Natural killer cell (primary cell): ENCODE results near the gene CD99L2. TPM values are rescaled to one million over a fixed set of nuclear protein-coding genes. Genes with fewer than 3 reads are reported as not detected.

Experiments used
- ATAC-seq, 3 donors: fragments of 150-1000 bp in 2 of 3; fragments of 200-7000 bp in 1 of 3; cut with Tn5 transposase; 1 replicate in 1 of 3; 2 replicates in 2 of 3; pipeline ENCODE4 v1.10.0; 2021; ENCODE audit warnings: mild to moderate bottlenecking in 2 of 3, moderate library complexity in 2 of 3
- DNase-seq, 2 donors: peaks; one replicate each; pipeline versions ENCODE4 v3.0.0 to v3.0.0-alpha.2; 2013 to 2021; ENCODE audit warnings: mixed read lengths in 1 of 2
- H3K27ac ChIP-seq: one replicate; pipeline ENCODE4 v1.5.1; 2013; ENCODE audit warnings: mild to moderate bottlenecking, low read length
- H3K27me3 ChIP-seq: one replicate; pipeline ENCODE4 v1.6.1; 2013; ENCODE audit warnings: low read length; ENCODE audit not compliant: control insufficient read depth, insufficient read depth
- H3K36me3 ChIP-seq: one replicate; pipeline ENCODE4 v1.6.1; 2013; ENCODE audit warnings: low read length; ENCODE audit not compliant: control insufficient read depth, insufficient read depth
- H3K4me1 ChIP-seq: one replicate; pipeline ENCODE4 v1.6.1; 2013; ENCODE audit warnings: low read length; ENCODE audit not compliant: control insufficient read depth, insufficient read depth
- H3K4me3 ChIP-seq: one replicate; pipeline ENCODE4 v1.5.1; 2013; ENCODE audit warnings: low read length
- H3K9me3 ChIP-seq: one replicate; pipeline ENCODE4 v1.6.1; 2013; ENCODE audit warnings: low read length; ENCODE audit not compliant: control insufficient read depth, insufficient read depth
- H3K27ac Mint-ChIP-seq, 2 donors: one replicate each; pipeline ENCODE4 v1.8.0; 2022; ENCODE audit warnings: mild to moderate bottlenecking in 2 of 2, mixed read lengths in 2 of 2, moderate library complexity in 1 of 2
- H3K27me3 Mint-ChIP-seq, 2 donors: one replicate each; pipeline ENCODE4 v1.8.0; 2022; ENCODE audit warnings: low read depth in 2 of 2, mixed read lengths in 2 of 2
- H3K36me3 Mint-ChIP-seq: one replicate; pipeline ENCODE4 v1.8.0; 2022; ENCODE audit warnings: mixed read lengths
- H3K4me1 Mint-ChIP-seq, 2 donors: one replicate each; pipeline ENCODE4 v1.8.0; 2022; ENCODE audit warnings: mixed read lengths in 2 of 2
- H3K4me3 Mint-ChIP-seq: one replicate; pipeline ENCODE4 v1.8.0; 2022; ENCODE audit warnings: mild to moderate bottlenecking, moderate library complexity, mixed read lengths
- H3K9me3 Mint-ChIP-seq, 2 donors: one replicate each; pipeline ENCODE4 v1.8.0; 2022; ENCODE audit warnings: mixed read lengths in 2 of 2
- WGBS: methylation state at CpG from one replicate; pipeline ENCODE4 v1.1.7; 2013; ENCODE audit warnings: missing lambda C conversion rate; ENCODE audit not compliant: insufficient coverage; 5-methylcytosine and 5-hydroxymethylcytosine counted together
- intact Hi-C: fragments of 100-400 bp; cut with micrococcal nuclease; formaldehyde crosslinking; loops from one replicate; pipeline ENCODE4 v1.14.2; 2022
- total RNA-seq, 4 donors: library from RNA; stranded (reverse); fragments of 120-200 nt in 1 of 4; gene quantifications; one replicate each; pipeline versions ENCODE4 v1.2.3 to v1.2.4, GENCODE V29; 2013 to 2022
- TF ChIP-seq, protein P1 (sequence below): fragments of 200-600 bp; IDR thresholded peaks from one replicate; pipeline ENCODE4 v1.8.0; 2022; ENCODE audit warnings: antibody characterized with exemption

CD99L2 gene
- total RNA-seq, 3 donors from 2014 or later (not counting 1 experiment from before 2014, with no cell fraction given) = 13.1 to 18.0 (median 15.7) TPM

DNA sequence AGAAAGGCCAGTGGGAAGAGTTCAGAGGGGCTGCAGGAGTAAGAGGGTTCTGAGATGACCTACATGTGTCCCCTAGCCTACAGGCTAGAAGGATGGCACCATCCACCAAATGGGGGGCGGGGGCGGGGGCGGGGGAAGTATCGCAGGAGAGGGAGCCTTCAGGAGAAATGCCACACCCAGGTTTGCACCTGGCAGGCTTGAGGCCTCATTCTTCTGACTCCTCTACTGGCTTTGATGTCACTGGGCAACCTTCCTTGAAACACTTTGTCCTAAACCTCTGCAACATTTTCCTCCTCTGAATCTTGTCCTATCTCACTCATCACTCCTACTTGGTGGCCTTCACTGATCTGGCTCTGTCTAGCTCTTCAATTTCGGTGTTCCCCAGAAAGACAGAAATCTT, 24.0 kb downstream of the CD99L2 start:
- H3K27ac ChIP-seq = no peak overlapping the region
- TF ChIP-seq, protein P1, sequence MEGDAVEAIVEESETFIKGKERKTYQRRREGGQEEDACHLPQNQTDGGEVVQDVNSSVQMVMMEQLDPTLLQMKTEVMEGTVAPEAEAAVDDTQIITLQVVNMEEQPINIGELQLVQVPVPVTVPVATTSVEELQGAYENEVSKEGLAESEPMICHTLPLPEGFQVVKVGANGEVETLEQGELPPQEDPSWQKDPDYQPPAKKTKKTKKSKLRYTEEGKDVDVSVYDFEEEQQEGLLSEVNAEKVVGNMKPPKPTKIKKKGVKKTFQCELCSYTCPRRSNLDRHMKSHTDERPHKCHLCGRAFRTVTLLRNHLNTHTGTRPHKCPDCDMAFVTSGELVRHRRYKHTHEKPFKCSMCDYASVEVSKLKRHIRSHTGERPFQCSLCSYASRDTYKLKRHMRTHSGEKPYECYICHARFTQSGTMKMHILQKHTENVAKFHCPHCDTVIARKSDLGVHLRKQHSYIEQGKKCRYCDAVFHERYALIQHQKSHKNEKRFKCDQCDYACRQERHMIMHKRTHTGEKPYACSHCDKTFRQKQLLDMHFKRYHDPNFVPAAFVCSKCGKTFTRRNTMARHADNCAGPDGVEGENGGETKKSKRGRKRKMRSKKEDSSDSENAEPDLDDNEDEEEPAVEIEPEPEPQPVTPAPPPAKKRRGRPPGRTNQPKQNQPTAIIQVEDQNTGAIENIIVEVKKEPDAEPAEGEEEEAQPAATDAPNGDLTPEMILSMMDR = no peak
- Mint-ChIP-seq H3K4me1 (peaks cover 5 to 30% of the 10 kb centered on the region in 2 donors), H3K27me3 (no peaks in the 10 kb centered on the region), H3K4me3 (no peak overlapping the region), H3K9me3 (no peaks in the 10 kb centered on the region), H3K36me3 (no peaks in the 10 kb centered on the region), H3K27ac (no peak overlapping the region)
- H3K9me3 ChIP-seq = no peaks in the 10 kb centered on the region
- no peak overlapping the region for H3K4me3 ChIP-seq
- ATAC-seq (no peak), DNase-seq (no peak)
- WGBS = 96% methylated on average over 5 of the region's 5 CpGs
- no peaks in the 10 kb centered on the region for H3K36me3 ChIP-seq
- no peaks in the 10 kb centered on the region for H3K27me3 ChIP-seq
- H3K4me1 ChIP-seq = no peaks in the 10 kb centered on the region
- intact Hi-C loops = no loop called here

GRCh38 chrX:150873616-150874015, 24.9 kb downstream of the CD99L2 start:
- Mint-ChIP-seq H3K27me3 (no peaks in the 10 kb centered on the region), H3K9me3 (no peaks in the 10 kb centered on the region), H3K36me3 (no peaks in the 10 kb centered on the region), H3K27ac (no peak overlapping the region), H3K4me1 (peaks cover 0 to 30% of the 10 kb centered on the region in 2 donors), H3K4me3 (no peak overlapping the region)
- Histone ChIP-seq H3K4me3 (no peak overlapping the region), H3K4me1 (no peaks in the 10 kb centered on the region), H3K27me3 (no peaks in the 10 kb centered on the region), H3K36me3 (no peaks in the 10 kb centered on the region), H3K9me3 (no peaks in the 10 kb centered on the region), H3K27ac (no peak overlapping the region)
- no peak for DNase-seq
- TF ChIP-seq, protein P1 = no peak
- ATAC-seq = no peak
- intact Hi-C loops = no loop called here
- 91% methylated on average over 1 of the region's 1 CpG for WGBS

DNA sequence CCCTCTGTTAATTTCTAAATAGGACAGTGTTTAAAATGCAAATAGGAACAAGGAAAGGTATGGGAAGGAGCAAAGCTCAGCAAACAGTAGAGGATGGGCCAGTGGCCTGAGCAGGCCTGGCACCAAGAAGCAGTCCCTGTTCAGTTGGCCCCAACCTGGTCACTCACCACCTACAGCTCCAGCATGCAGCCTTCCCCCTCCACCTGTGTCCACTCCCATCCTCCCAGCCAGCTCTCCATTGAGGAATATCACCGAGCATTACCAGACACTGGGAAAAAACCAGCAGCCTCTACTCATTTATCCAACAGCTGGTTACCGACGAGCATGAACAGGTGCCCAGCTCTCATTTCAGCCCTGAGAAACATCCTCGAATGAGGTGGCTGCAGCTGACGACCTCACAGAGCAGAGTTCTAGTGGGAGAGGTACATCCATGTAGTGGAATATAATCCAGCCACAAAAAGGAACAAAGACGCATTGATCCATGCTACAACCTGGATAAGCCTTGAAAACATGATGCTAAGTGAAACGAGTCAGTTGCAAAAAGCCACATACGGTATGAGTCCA, 25.6 kb downstream of the CD99L2 start:
- intact Hi-C loops = no loop called here
- Mint-ChIP-seq H3K9me3 (no peaks in the 10 kb centered on the region), H3K4me3 (no peak overlapping the region), H3K4me1 (peaks cover 0 to 30% of the 10 kb centered on the region in 2 donors), H3K27ac (no peak overlapping the region), H3K36me3 (no peaks in the 10 kb centered on the region), H3K27me3 (no peaks in the 10 kb centered on the region)
- Histone ChIP-seq H3K27ac (no peak overlapping the region), H3K4me1 (no peaks in the 10 kb centered on the region), H3K36me3 (no peaks in the 10 kb centered on the region), H3K4me3 (no peak overlapping the region), H3K27me3 (no peaks in the 10 kb centered on the region), H3K9me3 (no peaks in the 10 kb centered on the region)
- DNase-seq = no peak
- ATAC-seq = no peak
- TF ChIP-seq, protein P1 = no peak
- 92% methylated on average over 8 of the region's 8 CpGs for WGBS

GRCh38 chrX:150871341-150871811, 27.1 kb downstream of the CD99L2 start:
- no peaks in the 10 kb centered on the region for H3K36me3 Mint-ChIP-seq
- H3K9me3 Mint-ChIP-seq = no peaks in the 10 kb centered on the region
- H3K27me3 ChIP-seq = no peaks in the 10 kb centered on the region
- no peak overlapping the region for H3K4me3 Mint-ChIP-seq
- no peaks in the 10 kb centered on the region for H3K9me3 ChIP-seq
- no peak overlapping the region for H3K27ac Mint-ChIP-seq
- H3K4me1 Mint-ChIP-seq = peaks cover 0 to 30% of the 10 kb centered on the region in 2 donors
- no peak overlapping the region for H3K4me3 ChIP-seq
- TF ChIP-seq, protein P1 = no peak
- H3K27me3 Mint-ChIP-seq = no peaks in the 10 kb centered on the region
- intact Hi-C loops = no loop called here
- 100% methylated on average over 3 of the region's 3 CpGs for WGBS
- DNase-seq (no peak), ATAC-seq (no peak)
- H3K27ac ChIP-seq = no peak overlapping the region
- no peaks in the 10 kb centered on the region for H3K36me3 ChIP-seq
- no peaks in the 10 kb centered on the region for H3K4me1 ChIP-seq
